Renal cortical epithelial cell (primary cell): Measurements from ENCODE around the gene NELFA. TPM values are rescaled to one million over a fixed set of nuclear protein-coding genes. Genes with fewer than 3 reads are reported as not detected.
A peak's percentile ranks its signal among the peaks of the same experiment; 100 is the strongest.
"Not testable (repeated sequence)": the region's sequence is repeated elsewhere in the genome, so short reads cannot be mapped to it uniquely, and the experiment has no call there.

ENCODE experiments used
- DNase-seq: peaks from one replicate; pipeline ENCODE4 v3.0.0-alpha.2; 2011; ENCODE audit warnings: low read depth
- total RNA-seq: library from RNA; depleted of rRNA; stranded (reverse); fragments of >200 nt; gene quantifications from 2 replicates; pipeline ENCODE4 v1.2.3, GENCODE V29; 2014

NELFA gene
- total RNA-seq, 1 donor from 2014 or later: 19.1 TPM

DNA sequence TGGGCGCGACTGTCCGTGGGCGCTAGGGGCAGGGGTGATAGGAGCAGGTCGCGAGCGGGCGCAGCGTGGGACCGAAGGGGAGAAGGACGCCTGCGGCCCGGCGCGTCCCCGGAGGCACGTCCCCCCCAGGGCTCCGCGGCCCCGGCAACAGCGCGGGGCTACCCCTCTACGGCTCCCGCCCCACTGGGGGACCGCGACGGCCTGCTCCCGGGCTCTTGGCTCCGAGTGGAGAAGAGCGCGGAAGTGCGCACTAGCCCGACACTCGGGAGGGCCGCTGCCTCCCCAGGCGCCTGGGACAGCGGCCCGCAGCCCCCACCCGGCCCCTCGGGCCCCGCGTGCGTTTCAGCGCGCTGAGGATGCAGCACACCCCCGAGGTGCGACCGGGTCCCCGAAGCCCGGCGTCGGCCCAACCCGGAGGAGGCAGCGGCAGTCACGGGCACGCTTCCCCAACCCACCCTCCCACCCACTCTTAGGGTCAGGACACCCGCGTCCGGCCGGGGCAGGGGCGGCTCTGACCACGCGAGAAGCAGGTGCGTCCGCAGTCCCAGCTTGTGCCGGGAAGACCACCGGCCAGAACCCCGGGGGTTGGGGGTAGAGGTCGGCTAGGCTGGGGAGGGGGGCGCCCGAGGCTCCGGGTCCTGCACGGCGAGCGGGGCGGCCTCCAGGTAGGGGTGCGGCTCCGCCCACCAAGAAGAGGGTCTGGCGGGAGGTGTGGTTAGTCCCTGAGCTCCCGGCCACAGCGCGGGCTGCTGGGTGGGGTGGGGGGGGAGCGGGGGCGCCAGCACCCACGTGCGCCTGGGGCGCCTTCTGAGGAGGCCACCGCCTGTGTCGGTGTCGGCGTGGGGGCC lies 31.8 kb upstream of the NELFA start:
- DNase-seq: no peak

DNA sequence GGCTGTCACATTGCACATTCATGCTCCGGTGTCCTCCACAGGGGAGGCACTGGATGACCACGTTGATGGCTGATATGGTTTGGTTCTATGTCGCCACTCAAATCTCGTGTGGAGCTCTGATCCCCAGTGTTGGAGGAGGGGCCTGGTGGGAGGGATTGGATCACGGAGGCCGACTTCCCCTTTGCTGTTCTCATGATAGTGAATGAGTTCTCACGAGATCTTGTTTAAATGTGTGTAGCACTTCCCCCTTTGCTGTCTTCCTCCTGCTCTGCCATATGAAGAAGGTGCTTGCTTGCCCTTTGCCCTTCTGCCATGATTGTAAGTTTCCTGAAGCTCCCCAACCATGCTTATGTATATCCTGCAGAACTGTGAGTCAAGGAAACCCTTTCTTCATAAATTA lies 28.1 kb upstream of the NELFA start:
- no peak for DNase-seq

DNA sequence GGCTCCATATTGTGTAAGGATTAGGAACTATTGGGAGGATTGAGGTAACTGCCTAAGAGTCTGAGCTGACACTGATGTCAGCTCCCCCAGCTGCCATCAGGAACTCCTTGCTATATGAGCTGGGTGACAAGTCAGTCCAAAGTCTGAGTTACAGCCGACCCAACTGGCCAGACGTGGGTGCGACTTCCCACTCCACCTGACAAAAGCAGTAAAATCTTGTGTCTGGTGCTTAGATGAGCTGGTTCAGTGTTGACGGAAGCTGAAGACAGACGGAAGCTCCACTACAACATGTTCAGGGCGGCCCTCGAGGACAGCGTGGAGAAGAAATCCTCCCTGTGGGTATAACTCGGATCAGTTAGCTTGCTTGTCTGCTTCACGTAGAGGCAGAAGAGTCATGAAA lies 27.6 kb upstream of the NELFA start:
- no peak for DNase-seq

DNA sequence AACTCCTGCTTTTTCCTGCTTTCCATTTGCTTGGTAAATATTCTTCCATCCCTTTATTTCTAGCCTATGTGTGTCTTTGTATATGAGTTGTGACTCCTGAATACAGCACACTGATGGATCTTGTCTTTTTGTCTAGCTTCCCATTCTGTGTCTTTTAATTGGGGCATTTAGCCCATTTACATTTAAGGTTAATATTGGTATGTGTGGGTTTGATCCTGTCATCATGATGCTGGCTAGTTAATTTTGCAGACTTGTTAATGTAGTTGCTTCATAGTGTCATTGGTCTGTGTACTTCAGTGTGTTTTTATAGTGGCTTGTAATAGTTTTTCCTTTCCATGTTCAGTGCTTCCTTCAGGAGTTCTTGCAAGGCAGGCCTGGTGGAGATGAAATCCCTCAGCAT lies 22.4 kb upstream of the NELFA start:
- DNase-seq: not testable (repeated sequence)

DNA sequence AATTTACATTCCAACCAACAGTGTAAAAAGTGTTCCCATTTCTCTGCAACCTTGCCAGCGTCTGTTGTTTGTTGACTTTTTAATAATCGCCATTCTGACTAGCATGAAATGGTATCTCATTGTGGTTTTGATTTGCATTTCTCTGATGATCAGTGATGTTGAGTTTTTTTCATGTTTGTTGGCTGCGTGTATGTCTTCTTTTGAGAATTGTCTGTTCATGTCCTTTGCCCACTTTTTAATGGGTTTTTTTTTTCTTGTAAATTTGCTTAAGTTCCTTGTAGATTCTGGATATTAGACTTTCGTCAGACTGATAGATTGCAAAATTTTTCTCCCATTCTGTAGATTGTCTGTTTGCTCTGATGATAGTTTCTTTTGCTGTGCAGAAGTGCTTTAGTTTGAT lies 18.3 kb upstream of the NELFA start:
- DNase-seq: not testable (repeated sequence)

DNA sequence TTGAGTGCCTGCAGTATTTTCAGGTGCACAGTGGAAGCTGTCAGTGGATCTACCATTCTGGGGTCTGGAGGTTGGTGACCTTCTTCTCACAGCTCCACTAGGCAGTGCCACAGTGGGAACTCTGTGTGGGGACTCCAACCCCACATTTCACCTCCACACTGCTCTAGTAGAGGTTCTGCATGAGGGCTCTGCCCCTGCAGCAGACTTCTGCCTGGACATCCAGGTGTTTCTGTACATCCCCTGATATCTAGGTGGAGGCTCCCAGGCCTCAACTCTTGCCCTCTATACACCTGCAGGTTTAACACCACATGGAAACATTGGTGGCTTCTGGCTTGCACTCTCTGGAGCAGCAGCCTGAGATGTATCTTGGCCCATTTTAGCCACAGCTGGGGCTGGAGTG lies 17.0 kb upstream of the NELFA start:
- DNase-seq: no peak

DNA sequence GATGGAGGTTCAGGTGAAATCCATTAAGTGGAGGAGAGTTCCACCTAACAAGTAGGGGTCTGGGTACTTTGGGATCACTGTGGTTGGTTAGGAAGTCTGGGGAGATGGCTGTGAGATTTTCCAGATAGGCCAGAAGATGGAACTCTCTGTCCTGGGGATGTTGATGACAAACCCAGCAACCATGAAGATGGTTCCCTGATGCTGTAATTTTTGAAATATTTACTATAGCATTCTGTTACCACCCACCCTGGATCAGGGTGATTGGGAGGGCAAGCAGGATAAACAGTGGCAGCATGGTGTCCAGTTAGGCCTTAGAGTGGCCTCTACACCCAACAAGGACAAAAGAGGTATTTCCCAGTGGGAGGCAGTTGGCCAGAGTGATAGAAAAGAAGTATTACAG lies 15.9 kb upstream of the NELFA start:
- DNase-seq: no peak

DNA sequence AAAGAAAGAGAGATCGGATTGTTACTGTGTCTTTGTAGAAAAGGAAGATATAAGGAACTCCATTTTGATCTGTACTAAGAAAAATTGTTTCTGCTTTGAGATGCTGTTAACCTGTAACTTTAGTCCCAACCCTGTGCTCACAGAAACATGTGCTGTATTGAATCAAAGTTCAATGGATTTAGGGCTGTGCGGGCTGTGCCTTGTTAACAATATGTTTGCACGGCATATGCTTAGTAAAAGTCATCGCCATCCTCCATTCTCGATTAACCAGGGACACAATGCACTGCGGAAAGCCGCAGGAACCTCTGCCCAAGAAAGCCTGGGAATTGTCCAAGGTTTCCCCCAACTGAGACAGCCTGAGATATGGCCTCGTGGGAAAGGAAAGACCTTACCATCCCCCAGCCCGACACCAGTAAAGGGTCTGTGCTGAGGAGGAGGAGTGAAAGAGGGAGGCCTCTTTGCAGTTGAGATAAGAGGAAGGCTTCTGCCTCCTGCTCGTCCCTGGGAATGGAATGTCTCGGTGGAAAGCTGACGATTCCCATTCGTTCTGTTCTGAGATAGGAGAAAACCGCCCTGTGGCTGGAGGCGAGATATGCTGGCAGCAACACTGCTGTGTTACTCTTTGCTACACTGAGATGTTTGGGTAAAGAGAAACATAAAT lies 12.7 kb upstream of the NELFA start:
- DNase-seq: not testable (repeated sequence)

DNA sequence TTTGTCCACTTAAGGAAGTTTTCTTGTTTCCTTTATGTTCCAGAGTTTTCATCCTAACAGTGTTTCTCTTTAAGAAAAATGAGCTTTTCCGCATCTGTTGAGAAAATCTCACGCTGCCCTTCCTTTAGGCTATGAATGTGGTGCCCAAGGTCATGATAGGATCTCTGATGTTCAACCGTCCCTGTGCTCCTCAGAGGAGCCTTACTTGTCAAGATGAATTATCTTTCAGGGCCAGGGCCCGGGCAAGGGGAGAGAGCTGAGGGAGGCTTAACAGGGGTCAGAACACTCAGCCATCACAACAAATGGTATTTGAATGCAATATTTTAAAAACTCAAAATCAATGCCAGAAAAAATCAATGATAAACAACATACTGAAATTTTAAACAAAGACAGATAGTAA lies 6.2 kb upstream of the NELFA start:
- DNase-seq: no peak

DNA sequence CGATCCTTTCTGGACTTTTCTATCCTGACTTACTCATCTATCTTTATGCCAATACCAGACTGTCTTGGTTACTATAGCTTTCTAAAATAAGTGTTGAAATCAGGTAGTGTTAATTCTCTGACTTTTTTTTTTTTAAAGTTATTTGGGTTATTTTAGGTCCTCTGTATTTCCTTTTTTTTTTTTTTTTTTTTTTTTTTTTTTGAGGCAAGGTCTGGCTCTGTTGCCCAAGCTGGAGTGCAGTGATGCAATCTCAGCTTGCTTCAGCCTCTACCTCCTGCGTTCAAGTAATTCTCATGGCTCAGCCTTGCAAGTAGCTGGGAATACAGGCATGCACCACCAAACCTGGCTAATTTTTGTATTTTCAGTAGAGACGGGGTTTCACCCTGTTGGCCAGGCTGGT lies 2.8 kb upstream of the NELFA start:
- peak; percentile 16 for DNase-seq

DNA sequence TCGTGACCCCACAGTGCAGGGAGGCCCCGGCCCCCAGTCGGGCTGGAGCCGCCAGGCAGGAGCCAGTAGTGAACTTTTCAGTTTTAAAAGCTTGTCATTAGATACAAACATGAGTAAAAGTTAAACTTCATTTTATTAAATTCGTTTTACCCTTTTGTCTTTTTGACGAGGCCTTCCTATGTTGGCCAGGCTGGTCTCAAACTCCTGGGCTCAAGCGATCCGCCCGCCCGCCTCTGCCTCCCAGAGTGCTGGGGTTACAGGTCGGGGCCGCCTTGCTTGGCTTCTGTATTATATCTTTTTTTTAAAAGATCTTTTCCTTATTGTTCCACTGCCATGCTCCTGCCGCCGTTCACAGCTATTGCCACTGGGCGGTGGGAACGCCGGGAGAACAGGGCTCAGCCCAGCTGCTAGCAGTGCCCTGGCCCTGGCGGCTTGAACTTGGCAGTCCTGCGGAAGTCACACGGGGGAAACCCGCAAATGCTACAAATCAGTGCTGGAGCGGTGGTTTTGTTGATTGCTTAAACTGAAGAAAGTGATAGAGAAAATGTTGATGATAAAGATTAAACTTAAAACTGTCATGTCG lies 968 bp upstream of the NELFA start:
- peak; percentile 71 for DNase-seq

DNA sequence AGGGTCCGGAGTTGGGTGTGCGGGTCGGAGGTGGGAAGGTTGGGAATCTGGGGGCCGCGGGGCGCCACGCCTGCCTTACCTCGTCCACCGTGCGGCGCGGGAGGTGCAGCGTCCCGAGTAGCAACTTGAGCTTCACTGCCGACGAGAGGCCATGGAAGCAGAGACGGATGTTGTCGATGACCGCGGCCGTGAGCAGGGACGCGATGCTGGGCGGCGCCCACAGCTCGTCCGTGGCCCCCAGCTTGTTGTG lies 178 bp downstream of the NELFA start:
- no peak for DNase-seq

DNA sequence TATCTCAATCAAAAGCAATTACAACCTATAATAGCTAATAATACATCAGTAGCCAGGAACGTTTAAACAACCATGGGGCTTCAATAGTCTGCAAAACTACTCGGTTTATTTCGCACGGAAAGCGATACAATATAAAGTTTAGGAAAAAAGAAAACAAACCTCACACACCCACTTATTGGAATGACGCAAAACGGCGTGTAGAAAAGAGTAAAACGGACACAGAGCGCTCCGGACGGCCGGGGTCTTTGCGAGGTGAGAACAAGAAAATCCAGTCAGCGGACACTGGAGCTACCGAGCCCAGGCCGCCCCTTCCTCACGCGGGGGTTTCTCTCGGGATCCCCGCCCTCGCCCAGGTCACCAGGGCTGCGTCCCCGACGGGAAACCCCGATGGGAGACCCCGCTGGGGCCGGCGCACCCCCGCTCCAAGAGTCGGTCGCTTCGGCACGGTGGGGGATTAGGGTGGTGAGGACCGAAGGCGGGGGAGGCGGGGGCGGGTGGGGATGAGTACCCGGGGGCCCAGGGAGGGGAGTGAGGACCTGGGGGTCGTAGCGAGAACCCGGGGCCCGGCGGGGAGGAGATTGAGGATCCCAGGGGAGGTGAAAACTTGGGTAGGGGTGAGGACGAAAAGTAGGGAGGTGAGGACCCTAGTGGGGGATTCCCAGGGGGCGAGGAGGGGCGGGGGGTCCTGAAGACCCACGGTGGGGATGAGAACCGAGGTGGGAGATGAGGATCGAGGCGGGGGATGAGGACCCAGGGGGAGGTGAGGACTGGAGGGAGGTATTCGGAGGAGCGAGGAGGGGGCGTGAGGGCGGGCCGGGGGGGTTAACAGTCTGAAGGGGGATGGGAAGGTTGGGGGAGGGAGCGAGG lies 737 bp downstream of the NELFA start:
- DNase-seq: no peak

DNA sequence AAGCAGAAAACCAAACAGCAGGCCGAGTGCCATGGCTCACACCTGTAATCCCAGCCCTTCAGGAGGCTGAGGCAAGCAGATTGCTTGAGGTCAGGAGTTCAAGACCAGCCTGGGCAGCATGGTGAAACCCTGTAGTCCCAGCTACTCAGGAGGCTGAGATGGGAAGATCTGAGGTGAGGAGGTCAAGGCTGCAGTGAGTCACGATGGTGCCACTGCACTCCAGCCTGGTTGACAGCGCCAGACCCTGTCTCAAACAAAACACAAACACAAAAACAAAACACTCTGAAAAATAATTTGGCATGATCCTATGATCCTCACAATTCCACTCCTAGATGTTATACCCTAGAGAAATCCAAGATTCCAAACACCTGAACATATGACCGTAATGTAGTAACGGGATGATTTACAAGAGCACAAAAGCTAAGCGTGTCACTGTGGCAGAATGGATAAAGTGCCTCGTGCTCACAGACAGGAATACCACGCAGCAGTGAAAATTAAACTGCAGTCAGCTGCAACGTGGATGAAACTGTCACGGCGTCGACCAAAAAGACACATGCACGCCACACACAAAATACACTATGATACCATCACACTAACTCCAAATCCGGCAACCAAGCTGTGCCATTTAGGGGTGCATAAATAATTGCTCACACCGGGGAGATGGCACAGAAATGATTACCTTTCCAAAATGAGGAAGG lies 1.7 kb downstream of the NELFA start:
- DNase-seq: no peak

DNA sequence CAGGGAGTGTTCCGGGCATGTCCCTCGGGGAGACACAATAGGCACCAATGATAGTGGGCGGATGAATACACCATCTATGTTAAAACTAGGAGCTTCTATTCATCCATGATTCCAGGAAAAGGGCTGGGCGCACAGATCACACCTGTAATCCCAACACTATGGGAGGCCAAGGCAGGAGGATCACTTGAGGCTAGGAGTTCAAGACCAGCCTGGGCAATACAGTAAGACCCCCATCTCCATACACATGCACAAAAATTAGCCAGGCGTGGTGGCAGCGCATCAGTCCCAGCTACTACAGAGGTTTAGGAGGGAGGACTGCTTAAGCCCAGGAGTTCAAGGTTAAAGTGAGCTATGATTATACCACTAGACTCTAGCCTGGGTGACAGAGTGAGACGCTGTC lies 2.4 kb downstream of the NELFA start:
- DNase-seq: no peak

DNA sequence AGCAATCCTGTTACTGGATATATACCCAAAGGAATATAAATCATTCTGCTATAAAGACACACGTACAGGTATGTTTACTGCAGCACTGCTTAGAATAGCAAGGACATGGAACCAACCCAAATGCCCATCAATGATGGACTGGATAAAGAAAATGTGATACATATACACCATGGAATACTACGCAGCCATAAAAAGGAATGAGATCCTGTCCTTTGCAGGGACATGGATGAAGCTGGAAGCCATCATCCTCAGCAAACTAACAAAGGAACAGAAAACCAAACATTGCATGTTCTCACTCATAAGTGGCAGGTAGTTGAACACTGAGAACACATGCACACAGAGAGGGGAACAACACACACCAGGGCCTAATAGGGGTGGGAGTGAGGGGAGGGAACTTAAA lies 5.4 kb downstream of the NELFA start:
- DNase-seq: not testable (repeated sequence)

DNA sequence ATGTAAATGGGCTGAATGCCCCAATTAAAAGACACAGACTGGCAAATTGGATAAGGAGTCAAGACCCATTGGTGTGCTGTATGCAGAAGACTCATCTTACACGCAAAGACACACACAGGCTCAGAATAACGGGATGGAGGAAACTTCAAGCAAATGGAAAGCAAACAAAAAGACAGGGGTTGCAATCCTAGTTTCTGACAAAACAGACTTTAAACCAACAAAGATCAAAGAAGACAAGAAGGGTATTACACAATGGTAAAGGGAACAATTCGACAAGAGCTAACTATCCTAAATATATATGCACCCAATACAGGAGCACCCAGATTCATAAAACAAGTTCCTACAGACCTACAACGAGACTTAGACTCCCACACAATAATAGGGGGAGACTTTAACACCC lies 9.5 kb downstream of the NELFA start:
- not testable (repeated sequence) for DNase-seq

DNA sequence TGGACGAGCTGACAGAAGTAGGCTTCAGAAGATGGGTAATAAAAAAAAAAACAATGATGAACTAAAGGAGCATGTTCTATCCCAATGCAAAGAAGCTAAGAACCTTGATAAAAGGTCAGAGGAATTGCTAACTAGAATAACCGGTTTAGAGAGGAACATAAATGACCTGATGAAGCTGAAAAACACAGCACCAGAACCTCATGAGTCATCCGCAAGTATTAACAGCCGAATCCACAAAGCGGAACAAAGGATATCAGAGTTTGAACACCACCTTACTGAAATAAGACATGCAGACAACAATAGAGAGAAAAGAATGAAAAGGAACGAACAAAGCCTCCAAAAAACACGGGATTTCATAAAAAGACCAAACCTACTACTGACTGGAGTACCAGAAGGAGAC lies 10.5 kb downstream of the NELFA start:
- peak; percentile 88 for DNase-seq

DNA sequence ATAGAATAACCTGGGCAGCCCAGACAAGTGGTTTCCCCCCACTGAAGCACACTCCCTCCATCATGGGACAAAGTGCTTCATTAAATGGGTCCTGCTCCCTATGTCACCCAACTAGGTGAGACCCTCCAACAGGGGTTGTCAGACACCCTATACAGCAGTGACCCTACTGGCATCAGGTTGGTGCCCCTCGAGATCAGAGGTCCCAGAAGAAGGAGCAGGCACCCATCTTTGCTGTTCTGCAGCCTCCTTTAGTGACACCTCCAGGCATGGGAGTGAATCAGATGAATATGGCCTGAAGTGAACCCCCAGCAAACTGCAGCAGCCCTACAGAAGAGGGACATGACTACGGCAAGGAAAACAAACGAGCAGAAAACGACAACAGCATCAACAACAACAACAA lies 11.1 kb downstream of the NELFA start:
- no peak for DNase-seq

DNA sequence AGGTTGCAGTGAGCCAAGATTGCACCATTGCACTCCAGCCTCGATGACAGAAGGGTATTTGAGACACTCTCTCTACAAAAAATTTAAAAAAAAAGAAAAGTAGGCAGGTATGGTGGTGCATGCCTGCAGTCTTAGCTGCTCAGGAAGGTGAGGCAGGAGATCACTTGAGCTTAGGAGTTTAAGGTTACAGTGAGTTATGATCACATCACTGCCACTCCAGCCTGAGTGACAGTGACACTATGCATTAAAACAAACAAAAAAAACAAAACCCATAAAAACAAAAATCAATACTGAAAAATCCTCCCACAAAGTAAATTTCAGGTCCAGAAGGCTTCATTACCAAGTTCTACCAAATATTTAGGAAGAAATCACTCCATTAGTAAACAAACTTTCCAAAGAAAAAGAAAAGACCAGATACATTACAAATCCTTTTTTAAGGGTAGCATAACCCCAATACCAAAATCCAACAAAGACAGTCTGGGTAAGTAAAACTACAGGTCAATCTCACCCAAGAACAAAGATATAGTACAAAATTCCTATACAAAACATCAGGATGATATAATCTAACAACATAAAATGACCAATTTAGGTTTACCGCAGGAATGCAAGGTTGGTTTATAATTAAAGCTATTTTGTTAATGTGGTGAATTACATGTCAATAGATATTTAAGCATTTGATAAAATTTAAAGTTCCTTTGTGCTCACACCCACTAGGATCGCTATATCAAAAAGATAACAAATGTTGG lies 11.7 kb downstream of the NELFA start:
- DNase-seq: no peak

DNA sequence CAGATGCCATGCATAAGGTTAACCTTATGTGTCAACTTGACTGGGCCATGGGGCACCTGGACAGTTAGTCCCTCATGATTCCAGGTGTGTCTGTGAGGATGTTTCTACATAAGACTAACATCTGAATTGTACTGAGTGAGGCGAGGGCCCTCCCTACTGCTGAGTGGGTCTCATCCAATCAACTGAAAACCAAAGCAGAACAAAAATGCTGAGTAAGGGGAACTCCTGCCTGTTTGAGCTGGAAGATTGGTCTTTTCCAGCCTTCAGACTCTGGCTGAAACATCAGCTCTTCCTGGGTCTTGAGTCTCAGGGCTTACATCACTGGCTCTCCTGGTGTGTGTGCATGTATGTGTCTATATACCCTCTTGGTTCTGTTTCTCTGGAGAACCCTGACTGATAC lies 13.8 kb downstream of the NELFA start:
- DNase-seq: no peak
